RPMI8226 (cell line): ENCODE data around the gene CD3E.

Experiments
- DNase-seq: peaks from one replicate; pipeline ENCODE4 v3.0.0-alpha.2; 2015

The CD3E gene

GRCh38 chr11:118334745-118335144, 30.2 kb downstream of the CD3E start:
- no peak for DNase-seq

GRCh38 chr11:118338637-118339061, 34.1 kb downstream of the CD3E start:
- peak; percentile 44 for DNase-seq

- DNase-seq = no peak
Observed at GRCh38 chr11:118339281-118339961, 34.9 kb downstream of the CD3E start.

- DNase-seq = no peak
Observed at GRCh38 chr11:118340449-118340848, 35.9 kb downstream of the CD3E start.

- DNase-seq = no peak
Observed at GRCh38 chr11:118341261-118341660, 36.7 kb downstream of the CD3E start.

- DNase-seq = no peak
Observed at GRCh38 chr11:118341815-118342489, 37.4 kb downstream of the CD3E start.

- no peak for DNase-seq
Observed at GRCh38 chr11:118342503-118343161, 38.1 kb downstream of the CD3E start, which contains the start of gene CD3D. TSS of gene CD3D (minus strand) at chr11:118342705. CDS start at chr11:118342607, 98 bp downstream.

GRCh38 chr11:118343248-118343647, 38.7 kb downstream of the CD3E start:
- no peak for DNase-seq

- no peak for DNase-seq
Observed at GRCh38 chr11:118343981-118344515, 39.5 kb downstream of the CD3E start, which contains the start of gene CD3G. TSS of gene CD3G (plus strand) at chr11:118344344. CDS start at chr11:118344424, 80 bp downstream.

- no peak for DNase-seq
Observed at GRCh38 chr11:118349475-118349874, 44.9 kb downstream of the CD3E start.

GRCh38 chr11:118353084-118353710, 48.7 kb downstream of the CD3E start:
- peak; percentile 38 for DNase-seq

GRCh38 chr11:118358071-118358470, 53.5 kb downstream of the CD3E start:
- no peak for DNase-seq

- DNase-seq = peak; percentile 99
Observed at GRCh38 chr11:118359295-118359958, 54.9 kb downstream of the CD3E start, which contains the start of gene UBE4A. TSS of gene UBE4A (plus strand) at chr11:118359600. CDS start at chr11:118365081, 5,481 bp downstream.

GRCh38 chr11:118364956-118365615, 60.6 kb downstream of the CD3E start:
- DNase-seq = no peak
